ENCODE data around the gene FSTL1. TPM values are rescaled to one million over a fixed set of nuclear protein-coding genes. Genes with fewer than 3 reads are reported as not detected.

Gene FSTL1
- total and polyA plus RNA-seq, 12 donors = 54.4 to 346 (median 176) TPM

- Histone ChIP-seq H3K27ac (peak overlapping the region in 7 of 10 donors; percentile 11 to 89 (median 47)), H3K9me3 (no peaks in the 10 kb centered on the region), H3K4me3 (no peak overlapping the region), H3K4me1 (peaks cover 20 to 99% (median 90%) of the 10 kb centered on the region in 9 donors), H3K36me3 (peaks cover 0 to 46% (median 6%) of the 10 kb centered on the region in 9 donors), H3K27me3 (no peaks in the 10 kb centered on the region)
- ATAC-seq (peak in 1 of 8 donors; percentile 33), DNase-seq (no peak)
- TF ChIP-seq CTCF (IDR thresholded peaks at IDR 0.05) = no peak
- 74 to 78% methylated on average over 4 of the region's 4 CpGs for WGBS, 2 donors
- intact Hi-C loops (cut with DNase I) = no loop called here
Measured at GRCh38 chr3:120432150-120432860, 18.5 kb downstream of the FSTL1 start.

GRCh38 chr3:120429921-120430361, 20.9 kb downstream of the FSTL1 start:
- TF ChIP-seq CTCF (IDR thresholded peaks at IDR 0.05) = no peak
- H3K27ac ChIP-seq = peak overlapping the region in 6 of 10 donors; percentile 3 to 87 (median 62)
- ATAC-seq (no peak), DNase-seq (no peak)
- no peaks in the 10 kb centered on the region for H3K27me3 ChIP-seq
- peaks cover 21 to 99% (median 91%) of the 10 kb centered on the region in 9 donors for H3K4me1 ChIP-seq
- no peaks in the 10 kb centered on the region for H3K9me3 ChIP-seq
- intact Hi-C loops (cut with DNase I) = loop anchor here in 2 of 10 donors (10.0 kb wide), 2 partner anchors 75 to 335 kb away; partner anchors contain the start of gene GSK3B (in 1 of the 2)
- WGBS, 2 donors = 89 to 92% methylated on average over 1 of the region's 1 CpG
- no peak overlapping the region for H3K4me3 ChIP-seq
- H3K36me3 ChIP-seq = peaks cover 0 to 43% (median 6%) of the 10 kb centered on the region in 9 donors

- Histone ChIP-seq H3K9me3 (no peaks in the 10 kb centered on the region), H3K27me3 (no peaks in the 10 kb centered on the region), H3K4me1 (peaks cover 26 to 99% (median 94%) of the 10 kb centered on the region in 9 donors), H3K4me3 (no peak overlapping the region), H3K27ac (peak overlapping the region in 5 of 10 donors; percentile 3 to 87 (median 85)), H3K36me3 (peaks cover 0 to 36% (median 6%) of the 10 kb centered on the region in 9 donors)
- intact Hi-C loops (cut with DNase I) = loop anchor here in 2 of 10 donors (10.0 kb wide), 2 partner anchors 76 to 334 kb away; partner anchors contain the start of gene GSK3B (in 1 of the 2)
- no peak for DNase-seq
- WGBS, 2 donors = 70 to 86% methylated on average over 2 of the region's 2 CpGs
- no peak for TF ChIP-seq CTCF (IDR thresholded peaks at IDR 0.05)
- ATAC-seq = no peak
Measured at GRCh38 chr3:120428924-120429323, 21.9 kb downstream of the FSTL1 start.

- Histone ChIP-seq H3K4me1 (peaks cover 22 to 99% (median 92%) of the 10 kb centered on the region in 9 donors), H3K27ac (peak overlapping the region in 9 of 10 donors; percentile 29 to 89 (median 86))
- intact Hi-C loops (cut with DNase I) = loop anchor here in 2 of 10 donors (10.0 kb wide), 2 partner anchors 78 to 332 kb away; partner anchors contain the start of gene GSK3B (in 1 of the 2)
Measured at GRCh38 chr3:120427201-120427600, 23.6 kb downstream of the FSTL1 start.

More at GRCh38 chr3:120427201-120427600, 23.6 kb downstream of the FSTL1 start:
- no peak for TF ChIP-seq CTCF (IDR thresholded peaks at IDR 0.05)
- no peak for DNase-seq
- no peak for ATAC-seq
- Histone ChIP-seq H3K4me3 (no peak overlapping the region), H3K9me3 (no peaks in the 10 kb centered on the region), H3K36me3 (peaks cover 0 to 41% (median 6%) of the 10 kb centered on the region in 9 donors), H3K27me3 (no peaks in the 10 kb centered on the region)

Data from heart right ventricle (tissue), 16 donors.